OCI-LY3 (cell line): ENCODE data around the gene PAFAH1B2.

Source experiments
- CTCF ChIP-seq: fragments of 200-600, 300-600 bp; sonication (generic); IDR thresholded peaks from 2 replicates; pipeline ENCODE4 v1.5.1; 2014; ENCODE audit warnings: antibody characterized with exemption, low read length, low read depth
- EZH2phosphoT487 ChIP-seq: fragments of 200-600 bp; shearing (Covaris generic); IDR thresholded peaks from 2 replicates; pipeline ENCODE4 v1.6.1; 2018; ENCODE audit warnings: antibody characterized with exemption, mixed run types, low read depth

- TF ChIP-seq CTCF (no peak), EZH2phosphoT487 (no peak)
These were observed 27.4 kb downstream of the PAFAH1B2 start for GRCh38 chr11:117171404-117172061.
